OCI-LY7 (cell line): Measurements from ENCODE around the gene ATP6V0A1. TPM values are rescaled to one million over a fixed set of nuclear protein-coding genes. Genes with fewer than 3 reads are reported as not detected.

Experiments
- BruUV-seq: library from RNA; stranded (reverse); fragments of 400-500 nt; replicated peaks from 2 replicates; lab custom pipeline; 2021; lab: Mats Ljungman, UMichigan
- CTCF ChIA-PET: fragments of 300-600 bp; sonication (Branson Sonifier 250); formaldehyde crosslinking; loops from one replicate; lab custom pipeline; 2022; ENCODE audit warnings: antibody characterized with exemption; ENCODE audit not compliant: unreplicated experiment; lab: Charles Lee
- POLR2A ChIA-PET: fragments of 300-600 bp; sonication (Branson Sonifier 250); formaldehyde crosslinking; loops from one replicate; lab custom pipeline; 2022; ENCODE audit warnings: antibody characterized with exemption; lab: Charles Lee
- DNase-seq: peaks from one replicate; pipeline ENCODE4 v3.0.0-alpha.2; 2015; ENCODE audit warnings: low spot score
- H2AFZ ChIP-seq: fragments of 200-600 bp; sonication (generic), shearing (Covaris generic); 2 replicates; pipeline ENCODE4 v1.6.1; 2014; ENCODE audit warnings: mild to moderate bottlenecking, antibody characterized with exemption, low read length, moderate library complexity
- H3K27ac ChIP-seq: fragments of 200-600 bp; sonication (generic); 2 replicates; pipeline ENCODE4 v1.5.1; 2014; ENCODE audit warnings: mixed run types, low read depth, mild to moderate bottlenecking, moderate library complexity, low read length, inconsistent platforms; ENCODE audit not compliant: poor library complexity, severe bottlenecking
- H3K36me3 ChIP-seq: fragments of 200-600 bp; sonication (generic); 2 replicates; pipeline ENCODE4 v1.6.1; 2014; ENCODE audit warnings: mild to moderate bottlenecking, antibody characterized with exemption, low read length, moderate library complexity, mixed read lengths; ENCODE audit not compliant: insufficient read depth
- H3K4me1 ChIP-seq: fragments of 200-600 bp; sonication (generic); 2 replicates; pipeline ENCODE4 v1.5.1; 2014; ENCODE audit warnings: mild to moderate bottlenecking, low read length; ENCODE audit not compliant: insufficient read depth, poor library complexity, severe bottlenecking
- H3K4me2 ChIP-seq: fragments of 200-600 bp; sonication (generic); 2 replicates; pipeline ENCODE4 v1.6.1; 2014; ENCODE audit warnings: mild to moderate bottlenecking, low read length
- H3K4me3 ChIP-seq: fragments of 200-600 bp; sonication (generic); 2 replicates; pipeline ENCODE4 v1.5.1; 2014; ENCODE audit warnings: mild to moderate bottlenecking, low read depth, low read length; ENCODE audit not compliant: poor library complexity, severe bottlenecking
- H3K79me2 ChIP-seq: fragments of 200-600 bp; sonication (generic); 2 replicates; pipeline ENCODE4 v1.6.1; 2016; ENCODE audit warnings: low read depth, mild to moderate bottlenecking, low read length, moderate library complexity, mixed read lengths; ENCODE audit not compliant: insufficient read depth
- H3K9me2 ChIP-seq: fragments of 200-600 bp; sonication (generic); 2 replicates; pipeline ENCODE4 v1.6.1; 2016; ENCODE audit warnings: mild to moderate bottlenecking, low read length, mixed read lengths; ENCODE audit not compliant: insufficient read depth
- H3K9me3 ChIP-seq: fragments of 200-600 bp; sonication (generic); 2 replicates; pipeline ENCODE4 v1.6.1; 2014; ENCODE audit warnings: mild to moderate bottlenecking, mixed run types, low read length, mixed read lengths
- H4K20me1 ChIP-seq: fragments of 200-600 bp; sonication (generic); 2 replicates; pipeline ENCODE4 v1.6.1; 2014; ENCODE audit warnings: mild to moderate bottlenecking, antibody characterized with exemption, low read length, moderate library complexity, mixed read lengths; ENCODE audit not compliant: insufficient read depth
- CTCF ChIP-seq: fragments of 200-600 bp; sonication (generic); conservative IDR thresholded peaks from 2 replicates; pipeline ENCODE4 v1.5.1; 2014; ENCODE audit warnings: mild to moderate bottlenecking, antibody characterized with exemption, low read length, moderate library complexity, mixed read lengths
- EZH2phosphoT487 ChIP-seq: fragments of 200-600 bp; sonication (generic); IDR thresholded peaks from 2 replicates; pipeline ENCODE4 v1.6.1; 2018; ENCODE audit warnings: low read depth, borderline replicate concordance, mild to moderate bottlenecking, mixed run types, antibody characterized with exemption, low read length, moderate library complexity, mixed read lengths
- intact Hi-C: fragments of 100-400 bp; cut with micrococcal nuclease; formaldehyde crosslinking; loops from one replicate; pipeline ENCODE4 v1.10.0; 2022; ENCODE audit not compliant: unreplicated experiment
- total RNA-seq, 2 experiments: library from RNA; depleted of rRNA in 1 of 2; stranded (reverse); fragments of >200 nt in 1 of 2; shearing (Covaris generic) in 1 of 2; gene quantifications; 2 replicates each; pipeline ENCODE4 v1.2.3, GENCODE V29; 2014 to 2022

Gene ATP6V0A1
- total RNA-seq, 2 experiments from 2014 or later = 19.8 to 46.9 TPM

GRCh38 chr17:42485680-42486079 is 27.0 kb downstream of the ATP6V0A1 start:
- H2AFZ ChIP-seq = no peak overlapping the region
- no peak overlapping the region for H3K27ac ChIP-seq
- H3K9me2 ChIP-seq = no peaks in the 10 kb centered on the region
- TF ChIP-seq EZH2phosphoT487 = no peak
- TF ChIP-seq CTCF = no peak
- BruUV-seq = no TSS peak
- ChIA-PET CTCF (no interaction called here), POLR2A (no interaction called here)
- H3K36me3 ChIP-seq = peaks cover 76% of the 10 kb centered on the region
- intact Hi-C loops = no loop called here
- no peaks in the 10 kb centered on the region for H3K4me1 ChIP-seq
- H4K20me1 ChIP-seq = no peaks in the 10 kb centered on the region
- no peaks in the 10 kb centered on the region for H3K79me2 ChIP-seq
- H3K4me3 ChIP-seq = no peak overlapping the region
- DNase-seq = no peak
- no peak overlapping the region for H3K4me2 ChIP-seq
- no peaks in the 10 kb centered on the region for H3K9me3 ChIP-seq

GRCh38 chr17:42488032-42488431 is 29.4 kb downstream of the ATP6V0A1 start:
- H3K9me3 ChIP-seq = no peaks in the 10 kb centered on the region
- no peak overlapping the region for H3K27ac ChIP-seq
- ChIA-PET POLR2A (interaction anchor here (0.6 kb wide), 1 partner anchor 204 kb away, joined by 3 read pairs; no protein-coding TSS in a partner anchor), CTCF (no interaction called here)
- no peaks in the 10 kb centered on the region for H4K20me1 ChIP-seq
- H3K4me3 ChIP-seq = no peak overlapping the region
- no peaks in the 10 kb centered on the region for H3K79me2 ChIP-seq
- peaks cover 78% of the 10 kb centered on the region for H3K36me3 ChIP-seq
- intact Hi-C loops = no loop called here
- H2AFZ ChIP-seq = no peak overlapping the region
- H3K4me2 ChIP-seq = no peak overlapping the region
- TF ChIP-seq EZH2phosphoT487 (no peak), CTCF (no peak)
- DNase-seq = no peak
- no TSS peak for BruUV-seq
- no peaks in the 10 kb centered on the region for H3K4me1 ChIP-seq
- no peaks in the 10 kb centered on the region for H3K9me2 ChIP-seq

GRCh38 chr17:42493319-42493718 is 34.6 kb downstream of the ATP6V0A1 start:
- H4K20me1 ChIP-seq = no peaks in the 10 kb centered on the region
- no peak for DNase-seq
- no peaks in the 10 kb centered on the region for H3K9me3 ChIP-seq
- H3K36me3 ChIP-seq = peaks cover 65% of the 10 kb centered on the region
- no peak overlapping the region for H3K27ac ChIP-seq
- H3K9me2 ChIP-seq = no peaks in the 10 kb centered on the region
- no peaks in the 10 kb centered on the region for H3K4me1 ChIP-seq
- no peak overlapping the region for H3K4me3 ChIP-seq
- TF ChIP-seq CTCF = no peak
- TF ChIP-seq EZH2phosphoT487 = no peak
- intact Hi-C loops = no loop called here
- H3K4me2 ChIP-seq = no peak overlapping the region
- no TSS peak for BruUV-seq
- H3K79me2 ChIP-seq = no peaks in the 10 kb centered on the region
- CTCF ChIA-PET = no interaction called here
- H2AFZ ChIP-seq = no peak overlapping the region
- POLR2A ChIA-PET = no interaction called here
